ENCODE measurements around the gene MLLT6.
A peak's percentile ranks its signal among the peaks of the same experiment; 100 is the strongest.
"Not testable (repeated sequence)": the region's sequence is repeated elsewhere in the genome, so short reads cannot be mapped to it uniquely, and the experiment has no call there.

The MLLT6 gene

DNA sequence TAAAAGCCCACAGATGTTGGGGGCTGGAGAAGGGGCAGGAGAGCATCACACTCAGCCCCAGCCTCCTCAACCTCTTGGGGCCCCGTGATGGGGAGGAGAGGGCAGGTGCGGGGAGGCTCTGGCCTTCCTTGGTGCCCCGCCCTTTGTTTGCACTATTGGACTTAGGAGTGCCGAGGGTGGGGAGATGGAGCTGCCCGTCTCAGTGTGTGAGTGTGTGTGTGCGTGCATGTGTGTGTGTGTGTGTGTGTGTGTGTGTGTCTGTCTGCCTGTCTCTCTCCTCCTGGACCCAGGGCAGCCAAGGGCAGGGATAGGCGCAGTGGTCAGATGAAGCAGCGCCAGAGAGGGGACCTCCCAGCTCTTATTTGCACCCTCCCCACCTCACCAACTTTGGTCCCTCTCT lies 21.1 kb downstream of the MLLT6 start:
- DNase-seq (ENCODE audit: low read depth in 2 of 2), result not testable (repeated sequence)

DNA sequence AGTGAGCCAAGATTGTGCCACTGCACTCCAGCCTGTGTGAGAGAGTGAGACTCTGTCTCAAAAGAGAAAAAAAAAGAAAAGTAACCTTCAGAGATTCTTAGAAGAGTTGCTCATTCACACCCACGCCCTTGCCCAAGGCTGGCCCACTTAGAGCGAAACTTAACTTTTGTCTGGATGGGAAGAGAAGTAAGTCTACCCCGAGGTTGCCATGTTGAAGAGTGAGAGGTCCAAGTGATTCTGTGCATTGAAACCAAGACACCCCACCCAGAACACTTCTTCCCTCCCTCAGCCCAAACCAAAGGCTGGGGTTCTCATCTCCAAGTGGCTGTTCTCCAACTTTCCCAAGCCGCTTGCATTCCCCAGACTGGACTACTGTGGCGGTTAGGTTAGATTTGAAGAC lies 22.7 kb downstream of the MLLT6 start:
- DNase-seq (ENCODE audit: low read depth in 2 of 2), result no peak

DNA sequence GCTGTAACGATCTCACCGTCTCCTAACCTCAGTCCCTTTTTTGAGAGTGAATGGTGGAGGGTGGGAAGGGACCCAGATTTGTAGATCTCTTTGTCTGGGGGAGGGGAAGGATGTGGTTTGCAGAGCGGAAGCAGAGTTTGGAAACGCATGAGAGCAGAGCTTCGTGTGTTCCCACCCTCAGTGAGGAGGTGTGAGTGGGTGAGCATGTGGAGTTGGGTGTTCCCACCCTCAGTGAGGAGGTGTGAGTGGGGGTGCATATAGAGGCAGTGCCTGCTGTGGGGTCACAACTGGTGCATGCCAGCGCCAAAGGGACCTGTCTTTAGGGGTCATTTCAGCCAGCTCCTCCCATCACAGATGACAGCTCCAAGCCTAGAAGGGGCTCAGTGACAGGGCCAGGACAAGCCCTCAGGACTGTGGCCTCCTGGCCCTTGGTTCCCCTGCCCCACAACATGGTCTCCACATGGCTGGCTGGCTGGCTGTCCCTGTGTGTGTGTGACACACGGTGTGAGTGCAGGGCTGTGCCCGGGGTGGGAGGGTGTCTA lies 23.3 kb downstream of the MLLT6 start:
- DNase-seq (ENCODE audit: low read depth in 2 of 2), result no peak

DNA sequence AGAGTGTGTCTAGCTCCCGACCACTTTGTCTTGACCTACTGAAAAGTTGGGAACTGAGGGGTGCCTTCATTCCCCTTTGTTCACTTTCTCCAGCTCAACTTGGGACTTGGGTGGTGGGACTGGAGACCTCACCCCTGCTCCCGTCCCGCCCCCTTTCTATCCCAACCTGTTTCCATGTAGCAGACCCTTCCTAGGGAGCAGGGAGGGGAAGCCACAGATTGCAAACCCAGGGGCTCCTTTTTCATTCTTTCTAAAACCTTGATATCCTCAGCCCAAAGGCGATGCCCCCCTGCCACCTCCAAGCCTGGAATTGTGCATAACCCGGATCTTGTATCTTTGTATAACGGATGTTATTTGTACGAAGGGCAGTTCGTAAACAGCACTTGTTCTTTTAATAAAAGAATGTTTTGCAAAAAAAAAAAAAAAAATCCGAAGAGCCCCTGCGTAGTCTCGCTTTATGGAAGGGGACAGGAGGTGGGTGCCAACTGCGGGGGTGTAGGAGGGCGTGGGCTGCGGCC lies 24.4 kb downstream of the MLLT6 start:
- no peak for DNase-seq (ENCODE audit: low read depth in 2 of 2)

DNA sequence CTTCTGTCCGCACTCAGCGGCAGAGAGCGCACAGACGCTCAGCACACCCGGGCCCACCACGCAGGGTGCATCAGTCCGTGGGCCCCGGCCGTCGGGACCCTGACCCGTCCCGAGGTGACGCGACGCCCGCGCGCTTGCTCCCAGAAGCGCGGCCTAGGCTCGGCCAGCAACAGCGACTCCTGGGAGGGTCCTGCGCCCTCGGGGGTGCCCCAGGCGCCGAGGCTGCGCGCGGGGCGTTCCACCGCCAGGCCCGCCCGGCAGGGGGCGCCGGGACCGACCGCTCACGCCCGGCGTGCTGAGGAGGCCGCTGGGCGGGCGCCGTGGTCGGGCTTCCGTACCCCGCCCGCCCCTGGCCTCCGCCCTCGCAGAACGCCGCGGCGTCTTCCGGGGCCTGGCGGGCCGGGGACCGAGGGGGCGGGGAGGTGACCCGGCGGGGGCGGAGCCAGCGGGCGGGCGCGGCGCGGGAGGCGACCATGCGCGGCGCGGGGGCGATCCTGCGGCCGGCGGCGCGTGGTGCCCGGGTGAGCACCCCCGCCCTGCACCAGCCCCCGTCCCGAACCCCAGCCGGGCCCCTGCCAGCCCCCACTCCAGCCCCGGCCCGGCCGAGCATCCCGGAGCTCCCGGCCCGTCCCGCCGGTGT lies 24.9 kb downstream of the MLLT6 start, which contains the start of gene CISD3:
Gene CISD3 (plus strand): TSS at position 456 of the 640 bp plus-strand sequence. CDS start 18 bp downstream, at position 474.
- DNase-seq (ENCODE audit: low read depth in 2 of 2), result peak; percentile 47 to 51

DNA sequence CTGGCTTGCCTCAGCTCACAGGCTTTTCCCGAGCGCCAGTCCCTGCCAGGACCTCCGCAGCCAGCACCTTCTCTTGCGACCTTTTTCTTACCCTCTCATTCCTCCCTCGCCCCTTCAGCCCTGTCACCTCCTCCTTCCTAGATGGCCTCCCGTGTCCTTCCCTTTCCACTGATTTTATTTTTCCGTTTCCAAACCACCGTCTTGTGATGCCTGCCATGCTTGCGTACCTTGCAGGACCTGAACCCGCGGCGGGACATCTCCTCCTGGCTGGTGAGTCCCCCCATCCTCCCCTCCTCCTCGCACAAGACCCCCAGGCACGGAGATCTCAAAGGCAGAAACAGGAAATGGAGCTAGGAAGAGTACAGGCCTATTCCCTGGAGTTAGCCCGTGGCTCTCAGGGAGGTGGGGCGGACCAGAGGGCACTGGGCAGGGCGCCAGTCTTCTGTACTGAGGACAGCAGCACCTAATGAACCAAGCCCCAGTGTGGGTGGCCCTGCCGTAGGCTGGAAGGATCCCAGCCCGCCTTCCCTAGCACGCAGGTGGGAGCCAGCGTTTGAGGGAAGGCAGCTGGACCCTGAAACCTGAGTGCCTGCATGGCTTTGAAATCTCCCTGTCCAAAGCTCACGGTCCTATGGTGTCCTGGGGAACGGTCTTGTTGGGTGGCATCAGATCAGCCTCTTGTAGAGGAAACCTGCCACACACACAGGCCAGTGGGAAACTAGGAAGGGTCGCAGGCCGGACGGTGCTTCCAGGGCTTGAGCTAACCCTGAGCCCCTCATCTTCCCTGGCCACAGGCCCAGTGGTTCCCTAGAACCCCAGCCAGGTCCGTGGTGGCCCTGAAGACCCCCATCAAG lies 25.7 kb downstream of the MLLT6 start:
- DNase-seq (ENCODE audit: low read depth in 2 of 2), result no peak

DNA sequence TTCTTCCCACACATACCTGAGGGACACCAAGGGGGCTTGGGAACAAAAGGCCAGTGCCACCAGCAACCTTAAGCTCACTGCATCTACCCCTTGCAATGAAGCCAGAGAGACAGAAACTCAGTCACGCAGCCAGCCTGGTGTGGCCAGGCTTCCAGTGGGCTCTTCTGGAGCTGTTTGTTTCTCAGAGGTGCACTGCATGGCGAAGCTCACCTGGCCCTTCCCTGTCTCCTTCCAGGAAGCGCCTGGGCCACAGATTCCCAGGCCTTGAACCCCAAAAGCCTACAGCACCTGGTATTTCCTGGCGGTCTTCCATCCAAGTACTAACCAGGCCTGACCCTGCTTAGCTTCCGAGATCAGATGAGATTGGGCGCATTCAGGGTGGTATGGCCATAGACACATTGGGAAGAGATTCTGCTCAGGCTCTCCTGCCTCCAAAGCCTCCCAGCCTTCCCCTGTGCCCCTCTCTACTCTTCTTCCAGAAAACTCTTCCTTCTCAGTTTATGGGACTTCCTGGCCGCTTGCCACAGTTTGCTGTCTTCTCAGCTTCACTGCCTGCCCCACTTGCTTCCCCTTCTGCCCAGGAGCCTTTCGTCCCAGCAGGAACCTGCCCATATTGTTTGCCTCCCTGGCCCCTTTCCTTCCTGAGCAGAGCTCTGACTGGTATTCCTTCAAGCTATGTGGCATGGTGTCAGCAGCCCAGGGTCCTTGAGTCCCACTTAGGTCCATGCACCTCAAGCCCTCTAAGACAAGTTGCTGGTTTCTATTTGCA lies 26.6 kb downstream of the MLLT6 start:
- DNase-seq (ENCODE audit: low read depth in 2 of 2), result no peak

DNA sequence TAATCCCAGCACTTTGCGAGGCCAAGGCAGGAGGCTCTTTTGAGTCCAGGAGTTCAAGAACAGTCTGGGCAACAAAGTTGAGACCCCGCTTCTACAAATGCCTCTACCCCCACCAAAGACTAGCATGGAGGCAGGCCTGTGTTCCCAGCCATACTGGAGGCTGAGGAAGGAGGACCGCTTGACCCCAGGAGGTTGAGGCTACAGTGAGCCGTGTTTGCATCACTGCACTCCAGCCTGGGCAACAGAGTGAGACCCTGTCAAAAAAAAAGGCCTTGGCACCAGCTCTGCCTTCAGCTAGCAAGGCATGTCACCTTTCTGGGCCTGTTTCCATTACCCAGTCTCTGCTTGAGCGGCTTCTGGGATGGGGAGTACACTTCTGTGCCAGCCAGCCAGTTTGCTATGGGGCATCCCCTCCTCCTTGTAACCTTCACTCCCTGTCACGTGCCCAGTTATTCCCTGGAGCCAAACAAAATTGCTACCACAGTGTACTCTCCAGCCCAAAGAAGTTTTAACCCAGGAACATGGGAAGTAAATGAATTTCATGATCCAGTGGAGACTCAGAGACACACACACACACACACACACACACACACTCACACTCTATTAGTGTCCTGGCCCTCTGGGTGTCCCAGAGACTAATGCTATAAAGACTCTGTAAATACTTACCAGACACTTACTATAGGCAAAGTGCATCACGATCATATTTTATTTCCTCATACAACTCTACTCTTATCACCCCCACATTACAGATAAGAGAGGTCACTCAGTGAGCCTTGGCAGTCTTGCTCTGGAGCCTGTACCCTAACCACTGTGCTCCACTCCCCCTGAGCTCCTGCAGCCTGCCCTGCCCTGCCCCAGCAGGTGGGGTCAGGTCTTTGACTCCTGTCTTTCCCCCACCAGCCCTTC lies 27.6 kb downstream of the MLLT6 start:
- DNase-seq (ENCODE audit: low read depth in 2 of 2), result no peak

DNA sequence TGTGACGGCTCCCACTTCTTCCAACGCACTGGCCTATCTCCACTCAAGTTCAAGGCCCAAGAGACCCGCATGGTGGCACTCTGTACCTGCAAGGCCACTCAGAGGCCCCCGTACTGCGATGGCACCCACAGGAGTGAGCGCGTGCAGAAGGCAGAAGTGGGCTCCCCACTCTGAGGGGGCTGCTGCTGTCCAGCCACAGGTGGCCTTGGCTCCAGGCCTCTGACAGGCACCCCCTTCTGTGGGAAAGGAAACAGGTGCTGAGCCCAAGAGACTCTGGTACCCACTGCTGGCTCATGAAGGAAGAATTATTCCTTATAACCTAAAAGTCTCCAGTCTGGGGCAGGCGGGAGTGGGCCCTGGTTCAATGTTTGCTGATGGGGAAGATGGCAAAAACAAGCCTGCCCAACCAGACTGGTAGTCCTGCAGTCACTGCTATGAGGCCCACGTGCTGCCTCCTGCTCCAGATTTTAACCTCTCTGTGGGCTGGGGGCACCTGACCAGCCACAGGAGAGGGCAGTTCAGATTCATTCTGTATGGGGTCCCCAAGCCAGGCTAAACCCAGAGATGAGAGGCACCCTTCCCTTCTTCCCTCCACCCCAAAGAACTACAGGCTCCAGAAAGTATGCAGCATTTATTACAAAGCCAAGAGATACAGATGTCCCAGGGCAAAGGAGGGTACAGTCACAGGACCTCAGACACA lies 28.4 kb downstream of the MLLT6 start:
- DNase-seq (ENCODE audit: low read depth in 2 of 2), result no peak

DNA sequence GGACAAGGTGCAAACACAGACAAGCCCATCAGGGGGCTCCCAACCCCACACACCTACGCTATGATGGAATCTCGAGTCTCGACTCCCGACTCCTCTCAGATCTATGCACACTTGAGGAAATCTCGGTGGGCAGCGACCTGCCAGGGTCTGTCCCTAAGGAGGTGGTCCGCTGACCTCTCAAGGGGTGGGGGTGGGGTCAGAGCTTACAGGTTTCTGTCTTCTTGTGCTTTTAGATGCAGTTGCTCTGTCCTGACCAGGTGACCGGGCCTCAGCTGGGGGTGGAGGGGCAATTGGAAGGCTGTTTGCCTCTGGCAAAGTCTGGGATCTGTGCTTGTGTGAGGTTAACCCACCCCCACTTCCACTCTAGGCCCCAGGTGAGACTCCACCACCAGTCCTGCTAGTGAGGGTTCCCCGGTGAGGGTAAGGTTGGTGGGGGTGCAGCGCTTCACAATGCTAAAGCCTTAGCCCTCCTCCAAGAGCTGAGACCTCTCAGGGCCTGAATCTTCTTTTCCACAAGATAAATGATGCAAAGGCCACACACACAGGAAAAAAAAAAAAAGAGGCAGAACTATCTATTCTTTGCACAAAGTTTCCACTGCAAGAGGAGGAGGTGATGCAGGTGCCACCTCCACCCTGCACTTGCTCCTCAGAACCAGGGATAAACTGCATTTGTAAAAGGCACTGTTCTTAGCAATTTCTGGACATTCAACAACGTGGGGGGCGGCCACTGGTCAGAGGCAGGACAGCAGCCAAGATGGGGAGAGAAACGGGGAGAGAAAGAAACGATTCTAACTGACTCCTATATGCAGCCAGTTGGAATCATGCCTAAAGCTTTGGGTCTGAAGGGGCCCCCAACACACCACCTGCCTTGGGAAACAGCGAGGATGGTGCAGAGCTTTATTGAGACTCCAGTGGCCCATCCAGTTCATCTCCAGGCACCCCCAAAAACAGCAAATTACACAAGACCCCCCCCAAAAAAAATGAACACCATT lies 29.2 kb downstream of the MLLT6 start:
- no peak for DNase-seq (ENCODE audit: low read depth in 2 of 2)

DNA sequence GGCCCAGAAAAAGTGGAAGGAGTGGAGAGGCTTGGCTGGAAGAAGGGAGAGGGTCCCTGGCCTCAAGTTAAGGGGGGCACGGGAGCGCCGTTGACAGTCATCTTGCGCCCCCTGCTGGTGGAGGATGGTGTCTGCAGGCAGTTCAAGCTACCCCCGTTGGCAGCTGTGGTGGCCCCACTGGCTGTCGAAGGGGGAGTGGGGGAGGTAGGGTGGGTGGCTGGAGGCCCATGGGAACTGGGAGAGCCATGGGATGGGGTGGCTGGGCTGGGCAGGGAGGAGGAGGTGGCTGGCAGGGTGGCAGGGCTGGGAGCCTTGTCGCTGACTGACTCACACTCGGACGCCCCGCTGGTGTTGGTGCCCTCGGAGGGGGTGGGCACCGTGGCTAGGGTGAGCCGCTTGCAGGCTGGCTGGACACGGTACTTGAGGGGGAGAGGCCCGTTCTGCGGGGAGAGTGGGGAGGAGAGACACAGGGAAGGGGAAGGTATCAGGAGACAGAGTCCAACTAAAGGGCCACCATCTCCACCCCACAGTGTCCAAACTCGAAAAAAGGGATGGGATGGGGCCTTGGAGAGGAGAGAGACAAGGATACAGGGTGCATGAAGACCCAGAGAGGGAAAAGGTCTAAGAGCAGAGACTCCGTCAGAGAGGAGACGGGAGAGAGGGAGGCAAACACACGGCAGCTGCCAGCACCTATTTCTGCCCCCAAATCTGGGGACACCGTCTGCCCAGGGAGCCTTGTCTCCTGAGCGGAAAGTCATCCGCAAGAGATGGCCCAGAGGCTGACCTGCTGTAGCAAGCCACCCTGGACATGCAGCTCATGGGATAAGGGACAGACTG lies 30.3 kb downstream of the MLLT6 start:
- DNase-seq (ENCODE audit: low read depth in 2 of 2), result no peak

DNA sequence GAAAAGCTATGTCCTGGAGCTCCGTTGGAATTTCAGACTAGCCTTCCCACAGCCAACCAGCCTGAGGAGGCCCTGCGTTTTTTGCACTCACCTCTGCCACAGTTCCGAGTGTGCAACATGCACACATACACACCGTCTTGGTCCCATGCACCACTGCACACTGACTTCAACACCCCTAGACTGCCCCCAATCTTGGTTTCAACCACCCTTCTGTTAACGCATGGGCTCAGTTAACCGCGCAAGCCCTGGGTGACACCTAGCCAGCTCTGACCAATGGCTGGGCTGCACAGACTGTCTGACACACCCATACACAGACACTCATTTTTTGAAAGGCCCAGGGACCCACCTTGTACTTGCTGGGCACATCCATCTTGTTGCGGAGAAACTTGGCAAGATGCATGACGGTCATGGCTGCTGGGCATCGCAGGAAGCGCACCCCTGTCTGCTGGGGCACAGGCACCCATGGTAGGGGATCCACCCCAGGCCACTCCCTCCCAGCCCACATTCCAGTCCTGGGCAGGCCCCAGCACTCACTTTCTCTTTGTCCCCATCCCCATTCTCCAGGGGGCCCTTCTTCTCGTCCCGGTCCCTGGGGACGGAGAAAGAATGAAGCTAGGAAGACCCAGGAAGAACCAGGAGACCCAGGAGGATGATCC lies 33.1 kb downstream of the MLLT6 start:
- no peak for DNase-seq (ENCODE audit: low read depth in 2 of 2)

DNA sequence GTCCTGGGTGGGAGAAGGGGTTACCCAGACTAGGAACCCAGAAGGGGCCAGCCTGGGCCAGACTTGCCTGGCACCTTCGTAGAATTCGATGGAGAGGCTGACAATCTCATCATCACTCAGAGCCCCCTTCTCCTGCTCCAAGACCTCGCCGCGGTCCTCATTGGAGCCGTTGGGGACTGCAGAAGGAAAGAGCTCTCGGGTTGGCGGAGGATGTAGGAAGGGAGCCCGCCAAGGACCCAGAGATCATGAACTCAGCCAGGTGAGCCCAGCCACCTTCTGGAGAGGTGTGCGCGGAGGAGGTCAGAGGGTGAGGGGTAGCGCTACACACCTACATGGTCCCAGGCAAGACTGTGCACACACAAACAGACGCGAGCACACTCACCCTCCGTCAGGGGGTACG lies 33.6 kb downstream of the MLLT6 start:
- DNase-seq (ENCODE audit: low read depth in 2 of 2), result no peak

DNA sequence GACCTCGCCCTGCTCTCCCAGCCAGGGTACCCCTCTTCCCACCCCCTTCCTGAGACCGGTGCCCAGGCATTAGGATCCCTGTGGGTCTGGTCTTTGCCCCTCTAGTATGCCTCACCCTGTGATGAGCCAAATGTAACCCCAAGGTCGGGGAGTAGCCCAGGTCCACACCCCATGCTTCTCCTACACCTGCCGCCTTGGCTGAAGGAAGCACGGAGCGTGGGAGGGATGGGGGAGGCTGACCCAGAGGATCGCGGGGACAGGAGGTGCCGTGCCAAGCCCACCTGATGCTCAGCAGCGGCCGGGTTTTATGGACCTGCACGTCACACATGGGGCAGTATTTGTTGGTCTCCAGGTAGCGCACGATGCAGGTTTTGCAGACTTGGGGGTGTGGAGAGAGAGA lies 34.2 kb downstream of the MLLT6 start:
- DNase-seq (ENCODE audit: low read depth in 2 of 2), result no peak

DNA sequence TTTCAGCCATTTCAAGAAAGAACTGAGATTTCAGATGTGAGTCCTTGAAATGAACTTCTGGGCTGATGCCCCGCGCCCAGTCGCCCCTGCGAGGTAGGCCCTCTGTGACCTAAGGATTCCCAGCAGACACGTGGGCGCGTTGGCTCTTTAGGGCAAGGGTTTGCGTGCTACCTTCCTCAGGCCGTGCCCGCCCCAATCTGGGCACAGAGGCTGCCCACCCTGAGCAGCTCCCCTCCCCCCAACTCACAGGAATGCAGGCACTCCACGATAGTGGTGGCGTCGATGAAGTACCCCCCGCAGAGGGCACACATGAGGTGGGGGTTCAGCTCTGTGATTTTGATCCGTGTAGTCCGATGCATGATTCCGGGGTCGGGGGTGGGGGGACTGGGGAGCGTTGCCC lies 35.0 kb downstream of the MLLT6 start:
- no peak for DNase-seq (ENCODE audit: low read depth in 2 of 2)

DNA sequence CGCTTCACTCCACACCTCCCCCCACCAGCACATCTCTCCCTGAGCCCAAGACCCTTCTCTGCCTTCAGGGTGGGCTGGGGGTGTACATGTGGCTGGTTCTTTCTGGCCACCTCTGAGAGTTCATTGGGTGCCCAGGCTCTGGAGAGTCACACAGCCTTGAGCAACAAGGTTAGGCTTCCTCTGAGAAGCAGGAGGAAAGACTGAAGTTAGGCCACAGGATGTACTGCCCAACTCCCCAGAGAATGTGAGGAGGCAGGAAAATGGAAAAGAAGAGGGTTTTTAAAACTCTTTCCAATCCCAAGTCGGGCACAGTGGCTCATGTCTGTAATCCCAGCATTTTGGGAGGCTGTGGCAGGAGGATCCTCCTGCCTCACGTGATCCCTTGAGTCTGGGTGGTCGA lies 35.7 kb downstream of the MLLT6 start:
- no peak for DNase-seq (ENCODE audit: low read depth in 2 of 2)

DNA sequence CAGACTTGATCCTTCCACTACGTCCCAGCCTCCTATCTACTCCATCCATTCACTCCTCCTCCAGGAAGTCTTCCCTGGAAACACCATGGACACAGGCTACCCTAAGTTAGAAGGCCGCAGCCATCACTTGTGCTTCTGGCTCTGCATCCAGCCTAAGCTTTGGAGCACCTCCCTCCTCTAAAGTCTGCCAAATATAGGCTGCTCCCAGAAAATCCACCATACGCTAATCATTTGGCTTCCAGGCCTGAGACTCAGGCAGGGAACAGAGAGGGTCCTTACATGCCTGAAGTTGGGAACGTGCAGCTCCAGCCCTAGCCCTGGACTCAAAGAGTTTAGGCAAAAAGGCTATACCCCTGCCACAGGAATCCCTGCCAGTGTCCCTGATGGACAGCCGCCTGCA lies 36.4 kb downstream of the MLLT6 start:
- no peak for DNase-seq (ENCODE audit: low read depth in 2 of 2)
